Stimulated activated CD4-positive, alpha-beta T cell treated with anti-CD3 and anti-CD28 coated beads, Interleukin-4, amount 100 ng/mL, for 1 hour (primary cell): Measurements from ENCODE around the gene MRPL45.

ENCODE experiments used
- DNase-seq: peaks from one replicate; pipeline ENCODE4 v3.0.0-alpha.2; 2020

Gene MRPL45

DNA sequence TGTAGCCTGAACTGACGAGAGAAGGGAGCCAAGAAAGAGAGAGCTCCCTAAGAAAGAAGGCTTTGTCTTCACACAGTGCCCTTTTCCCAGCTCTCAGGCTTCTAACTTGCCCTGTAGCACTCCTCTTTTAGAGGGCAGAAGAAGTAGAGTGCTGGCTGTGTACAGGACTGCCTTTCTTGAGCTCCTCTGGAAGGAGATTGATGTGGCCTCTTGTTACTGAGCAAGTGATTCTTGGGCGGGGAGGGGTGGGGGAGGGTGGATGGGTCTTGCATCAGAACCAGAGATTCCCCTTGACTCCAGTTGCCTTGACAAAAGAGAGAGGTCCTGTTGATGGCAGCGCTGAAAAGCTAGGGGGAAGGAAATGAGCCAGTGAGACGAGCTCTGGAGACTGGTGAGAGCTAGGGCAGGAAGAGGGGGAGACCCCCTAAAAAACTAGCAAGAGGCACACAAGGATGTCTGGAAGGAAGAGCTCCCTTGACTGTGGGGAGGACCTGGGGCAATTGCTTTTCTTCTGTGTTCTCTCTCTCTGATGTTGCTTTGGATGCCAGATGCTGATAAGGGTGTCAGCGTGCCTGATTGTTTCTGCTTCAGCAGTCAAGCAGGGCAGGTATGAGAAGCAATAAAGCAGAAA, 28.4 kb downstream of the MRPL45 start:
- no peak for DNase-seq

DNA sequence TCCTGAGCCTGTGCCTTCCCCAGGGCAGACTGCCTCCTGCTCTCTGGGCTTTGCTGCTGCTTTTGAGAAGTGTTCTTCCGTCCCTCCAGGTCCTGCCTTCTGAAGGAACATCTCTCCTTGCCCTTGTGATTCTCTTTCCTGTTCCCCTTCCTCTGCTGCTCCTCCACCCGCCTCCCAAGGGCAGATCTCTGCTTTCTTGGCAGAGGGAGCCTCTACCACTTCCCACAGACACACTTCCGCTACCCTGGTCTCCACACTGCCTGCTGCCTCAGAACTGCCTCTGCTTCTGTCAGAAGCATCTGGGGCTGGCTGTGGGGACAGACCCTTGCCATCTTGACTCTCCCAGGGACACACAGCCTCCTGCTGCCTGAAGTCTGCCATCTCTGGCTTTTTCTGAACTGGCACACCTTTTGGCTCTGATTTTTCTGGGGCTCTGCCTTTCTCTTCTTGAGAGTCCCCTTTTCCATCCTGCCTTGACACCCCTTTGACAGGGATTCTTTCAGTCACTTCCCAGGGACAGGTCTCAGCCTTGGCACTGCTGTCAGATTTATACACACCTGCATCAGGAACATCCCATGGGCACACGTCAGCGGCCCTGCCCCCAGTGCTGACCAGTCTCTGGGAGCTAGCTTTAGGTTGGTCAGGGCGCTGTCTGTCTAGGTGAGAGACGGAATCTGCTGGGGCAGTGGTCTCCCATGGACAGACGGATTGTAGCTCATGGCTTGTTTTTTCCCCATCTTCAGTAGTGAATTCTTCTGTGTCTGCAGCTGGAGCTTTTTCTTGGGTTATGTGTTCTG, 30.2 kb downstream of the MRPL45 start:
- DNase-seq, result no peak

DNA sequence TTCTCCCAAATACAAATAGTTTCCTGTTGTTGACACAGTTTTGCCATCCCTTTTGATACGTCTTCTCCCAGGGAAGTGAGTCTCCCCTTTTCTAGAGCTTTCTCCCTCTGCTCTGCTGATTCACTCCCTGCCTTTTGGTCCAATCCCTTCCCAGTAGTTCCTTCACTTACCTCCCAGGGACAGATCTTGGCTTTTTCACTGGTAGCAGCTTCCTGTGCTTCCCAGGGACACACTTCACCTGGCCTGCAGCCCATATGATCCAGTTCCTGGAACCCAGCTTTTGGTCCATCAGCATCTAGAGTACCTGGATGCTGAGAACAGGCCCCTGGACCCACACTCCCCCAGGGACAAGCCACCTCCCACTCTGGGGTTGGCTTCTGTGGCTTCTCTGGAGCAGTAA, 31.0 kb downstream of the MRPL45 start:
- no peak for DNase-seq

DNA sequence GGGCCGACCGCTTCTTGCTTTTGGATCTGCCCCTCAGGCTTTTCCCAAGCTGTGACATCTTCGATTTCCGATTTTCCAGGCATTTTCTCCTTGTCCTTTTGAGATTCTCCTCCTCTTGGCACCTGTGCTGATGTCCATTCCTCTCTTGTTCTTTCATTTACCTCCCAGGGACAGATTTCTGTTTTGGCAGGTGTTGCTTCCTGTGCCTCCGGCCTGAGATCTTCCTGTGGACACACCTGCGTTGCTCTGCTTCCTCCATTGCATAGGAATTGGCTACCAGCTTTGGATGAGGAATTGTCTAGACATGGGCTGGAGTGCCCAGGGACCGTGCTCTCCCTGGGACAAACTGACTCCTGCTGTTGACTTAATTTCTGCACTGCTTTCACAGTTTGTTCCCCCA, 31.7 kb downstream of the MRPL45 start:
- DNase-seq, result no peak

DNA sequence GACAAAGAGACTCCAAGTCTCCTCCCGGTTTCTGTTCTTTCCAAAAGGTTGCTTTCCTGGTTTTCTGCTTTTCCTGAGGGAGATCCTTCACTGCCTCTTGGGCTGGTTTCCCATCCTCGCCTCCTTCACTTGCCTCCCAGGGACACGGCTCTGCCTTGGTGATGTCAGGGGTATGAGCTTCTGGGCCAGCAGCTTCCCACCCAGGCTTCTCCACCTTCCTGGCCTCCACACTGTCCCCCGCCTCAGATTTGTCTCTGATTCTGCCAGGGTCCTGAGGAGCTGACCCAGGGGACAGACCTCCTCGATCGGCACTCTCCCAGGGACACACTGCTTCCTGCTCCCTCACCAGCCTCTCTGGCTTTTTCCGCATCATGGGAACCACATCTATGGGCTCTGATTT, 32.3 kb downstream of the MRPL45 start:
- DNase-seq, result no peak

DNA sequence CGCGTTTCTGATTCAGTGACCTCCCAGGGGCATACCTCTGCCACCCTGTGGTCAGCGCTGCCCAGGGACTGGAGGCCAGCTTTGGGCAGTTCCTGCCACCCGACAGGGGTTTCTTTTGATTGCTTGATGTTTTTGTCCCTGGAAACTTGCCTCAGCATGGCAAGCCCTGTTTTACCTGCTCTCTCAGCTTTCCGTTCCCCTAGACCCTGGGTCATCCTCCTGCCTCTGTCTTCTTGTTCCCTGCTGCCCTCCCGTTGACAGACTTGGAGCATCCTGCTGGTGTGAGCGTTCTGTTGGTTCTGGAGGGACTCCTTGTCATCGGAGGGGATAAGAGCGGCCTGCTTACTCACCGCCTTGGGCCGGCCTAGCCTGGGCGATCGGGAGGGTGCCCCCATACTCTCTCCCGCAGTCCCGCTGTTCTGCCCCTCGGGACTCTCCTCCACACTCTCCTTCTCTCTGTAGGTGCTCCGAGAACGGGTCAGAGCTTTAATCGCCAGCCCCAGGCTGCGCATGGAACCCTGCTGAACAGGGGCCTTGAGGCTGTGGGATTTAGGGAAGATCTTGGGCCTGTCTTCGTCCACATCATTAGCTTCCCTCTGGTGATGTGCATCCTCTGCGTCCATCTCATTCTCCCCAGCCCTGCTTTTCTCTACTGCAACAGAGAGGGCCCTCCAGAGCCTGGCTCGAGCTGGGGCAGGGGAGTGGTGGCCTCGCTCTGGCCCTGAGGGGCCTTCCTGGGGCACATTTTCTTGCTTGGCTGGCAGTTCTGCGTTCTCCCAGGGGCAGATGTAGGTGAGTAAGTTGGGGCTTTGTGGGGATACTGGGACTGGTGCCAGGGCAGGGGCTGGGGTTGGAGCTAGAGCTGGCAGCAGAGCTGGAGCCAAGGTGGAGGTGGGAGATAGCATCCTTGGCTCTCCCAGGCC, 33.1 kb downstream of the MRPL45 start:
- no peak for DNase-seq

DNA sequence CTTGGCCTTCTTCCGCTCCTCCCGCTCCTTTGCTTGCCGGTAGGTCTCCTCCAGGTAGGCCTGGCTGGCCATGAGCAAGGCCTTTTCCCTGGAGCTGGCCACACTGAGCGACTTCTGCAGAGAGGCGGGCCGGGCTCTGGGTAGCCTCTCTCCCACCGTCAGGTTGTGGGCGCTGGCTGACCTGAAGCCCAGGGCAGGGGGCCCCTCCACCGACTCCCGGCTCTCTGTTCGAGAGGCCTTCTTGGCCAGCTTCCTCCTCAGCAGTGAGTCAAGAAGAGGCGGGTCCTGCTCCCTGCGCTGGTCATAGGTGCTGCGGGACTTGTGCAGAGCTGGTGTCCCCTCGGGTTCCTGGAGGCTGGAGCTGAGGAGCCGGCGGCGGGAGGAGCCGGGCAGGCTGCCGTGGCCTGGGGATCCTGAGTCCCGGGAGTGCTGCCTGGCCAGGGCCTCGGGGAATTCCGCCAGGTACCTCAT, 34.0 kb downstream of the MRPL45 start:
- DNase-seq, result no peak

DNA sequence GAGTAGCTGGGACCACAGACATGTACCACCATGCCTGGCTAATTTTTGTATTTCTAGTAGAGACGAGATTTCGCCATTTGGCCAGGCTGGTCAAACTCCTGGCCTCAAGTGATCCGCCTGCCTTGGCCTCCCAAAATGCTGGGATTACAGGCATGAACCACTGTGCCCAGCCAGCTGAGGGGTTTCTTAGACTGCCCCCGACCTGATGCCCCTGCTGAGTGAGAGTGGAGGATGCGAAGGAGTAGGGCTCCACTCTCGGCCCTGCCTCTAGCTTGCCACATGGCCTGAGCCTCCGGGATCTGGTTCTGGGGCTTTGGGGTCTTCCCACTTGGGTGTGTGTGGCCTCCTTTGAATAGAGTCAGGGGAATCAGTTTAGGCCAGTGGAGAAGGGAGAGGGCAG, 35.8 kb downstream of the MRPL45 start:
- no peak for DNase-seq

DNA sequence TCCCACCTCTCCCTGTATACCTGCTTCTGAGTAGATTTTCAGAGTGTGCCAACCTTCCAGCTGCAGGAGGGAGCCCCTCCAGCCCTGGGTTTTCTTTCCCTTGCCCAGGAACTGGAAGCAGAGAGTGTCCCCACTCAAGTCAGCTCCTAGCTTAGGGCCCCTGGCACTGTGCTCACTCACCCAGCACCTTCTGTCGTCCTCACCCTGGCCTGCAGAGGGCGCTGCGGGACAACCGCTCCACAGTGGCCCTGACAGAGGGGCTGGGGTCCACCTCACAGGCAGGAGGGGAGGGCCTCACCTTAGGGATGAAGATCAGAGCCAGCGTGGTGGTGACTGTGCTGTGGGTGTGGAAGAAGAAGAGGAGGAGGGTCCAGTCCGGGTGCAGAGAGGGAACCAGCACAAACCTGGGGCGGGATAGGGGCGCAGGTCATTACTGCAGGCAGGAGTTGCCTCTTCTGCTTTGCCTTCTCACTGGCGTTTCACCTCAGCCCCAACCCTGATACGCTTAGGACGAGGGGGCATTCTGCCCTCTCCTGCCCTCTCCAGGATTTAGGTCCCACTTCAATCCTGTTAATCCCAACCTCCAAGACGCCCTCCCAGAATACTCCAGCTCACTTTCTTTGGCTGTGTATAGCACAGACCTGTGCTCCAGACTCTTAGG, 36.8 kb downstream of the MRPL45 start:
- peak; percentile 40 for DNase-seq

DNA sequence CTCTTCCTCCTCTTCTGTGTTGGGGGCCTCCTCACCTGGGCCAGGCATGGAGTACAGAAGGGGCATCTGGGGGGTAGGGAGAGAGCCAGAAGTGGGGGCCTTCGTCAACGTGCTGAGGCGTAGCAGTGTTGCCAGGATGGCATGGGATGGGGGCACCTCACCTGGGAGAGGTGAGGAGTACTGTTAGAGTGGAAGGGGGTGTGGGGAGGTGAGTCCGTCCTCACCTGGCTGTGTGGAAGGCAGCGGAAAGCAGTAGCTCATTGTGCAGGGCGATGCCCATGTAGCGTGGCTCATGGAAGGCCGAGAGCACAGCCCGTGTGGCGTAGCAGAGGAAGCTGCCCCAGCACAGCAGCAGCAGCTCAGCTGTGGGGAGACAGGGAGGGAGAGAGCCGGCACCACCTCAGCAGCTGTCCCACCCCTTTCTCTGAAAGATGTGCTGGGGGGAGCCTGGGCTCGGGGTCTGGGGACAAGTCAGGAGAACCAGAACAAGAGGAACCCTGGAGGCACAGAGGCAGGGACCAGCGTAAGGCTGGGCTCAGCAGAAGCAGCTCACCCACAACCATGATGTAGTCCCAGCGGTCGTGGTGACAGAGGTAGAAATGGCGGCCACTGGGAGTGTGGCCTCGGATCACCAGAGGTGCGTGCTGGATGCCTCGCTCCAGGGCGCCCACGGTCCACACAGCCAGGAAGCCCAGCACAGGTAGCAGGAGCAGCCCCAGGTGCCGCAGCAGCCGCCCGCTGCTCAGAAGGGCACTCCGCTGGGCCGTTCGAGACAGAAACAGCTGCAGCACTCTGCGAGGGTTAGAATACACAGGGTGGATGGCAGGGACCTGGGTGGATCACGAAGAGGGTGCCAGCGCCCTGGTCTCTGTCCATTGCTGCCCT, 37.8 kb downstream of the MRPL45 start:
- DNase-seq, result no peak

DNA sequence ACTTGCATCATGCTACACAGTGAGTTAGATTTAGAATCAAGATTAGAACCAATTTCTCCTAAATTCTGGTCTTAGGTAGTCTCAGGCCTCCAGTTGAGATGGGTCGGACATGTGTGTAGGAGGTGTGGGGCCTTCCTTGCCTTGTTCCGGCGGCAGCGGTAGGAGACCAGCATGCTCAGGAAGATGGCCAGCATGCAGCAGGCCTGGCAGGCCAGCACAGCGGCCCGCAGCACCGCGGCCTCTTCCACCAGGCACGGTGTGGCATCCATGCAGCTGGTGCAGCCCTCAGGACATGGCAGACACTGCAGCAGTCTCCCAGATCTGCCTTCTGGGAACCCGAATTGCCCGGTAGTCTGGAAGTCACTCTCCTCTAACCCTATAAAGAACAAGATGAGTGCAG, 39.9 kb downstream of the MRPL45 start:
- DNase-seq, result no peak

DNA sequence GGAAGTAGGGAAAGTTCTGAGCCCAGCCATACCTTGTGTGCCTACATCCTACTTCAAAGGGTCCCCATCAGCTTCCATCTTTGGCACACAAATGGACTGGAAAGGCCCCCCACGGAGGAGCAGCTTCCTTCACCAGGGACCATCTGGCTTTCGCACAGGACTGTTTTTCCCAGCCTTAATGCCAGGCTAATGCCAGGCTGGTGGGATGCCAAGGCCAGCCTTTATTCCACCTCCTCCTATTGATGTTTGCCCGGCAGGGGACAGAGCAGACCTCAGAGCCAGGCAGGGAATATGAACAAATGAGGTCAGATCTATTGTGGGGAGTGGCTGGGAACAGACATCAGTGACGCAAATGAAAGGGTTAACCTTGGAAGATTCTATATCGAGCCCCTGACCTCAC, 41.1 kb downstream of the MRPL45 start:
- DNase-seq, result no peak

DNA sequence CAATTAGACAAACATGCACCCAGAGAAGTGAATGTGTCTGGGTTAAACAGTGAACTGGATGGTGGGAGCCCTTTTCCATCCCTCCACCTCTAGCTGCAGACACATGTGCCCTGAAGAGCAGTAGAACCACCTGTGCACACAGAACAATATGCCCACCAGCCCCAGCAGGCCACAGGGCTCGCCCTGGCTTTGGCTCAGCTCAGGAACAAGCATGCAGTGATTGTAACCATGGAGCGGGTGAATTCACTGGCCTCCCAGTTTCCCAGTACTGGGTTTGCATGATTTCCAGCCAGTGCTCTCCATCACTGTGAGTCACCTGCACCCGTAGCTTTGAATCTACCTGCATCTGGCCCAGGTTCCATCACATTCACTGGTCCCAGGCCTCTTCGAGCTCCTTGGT, 41.6 kb downstream of the MRPL45 start:
- DNase-seq, result no peak

DNA sequence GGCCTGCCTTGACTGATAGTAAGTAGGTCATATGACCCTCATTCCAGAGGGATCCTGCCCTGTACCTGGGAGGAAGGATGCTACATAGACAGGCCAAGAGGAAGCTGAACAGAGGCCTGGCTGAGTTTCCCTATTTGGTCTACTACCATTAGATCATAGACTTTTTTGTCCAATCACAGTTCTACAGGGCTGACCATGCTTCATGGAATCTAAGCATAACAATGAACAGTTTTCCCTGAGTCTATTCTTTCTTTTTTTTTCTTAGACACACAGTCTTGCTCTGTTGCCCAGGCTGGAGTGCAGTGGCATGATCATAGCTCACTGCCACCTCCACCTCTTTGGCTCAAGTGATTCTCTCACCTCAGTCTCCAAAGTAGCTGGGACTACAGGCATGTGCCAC, 42.9 kb downstream of the MRPL45 start:
- DNase-seq, result no peak

DNA sequence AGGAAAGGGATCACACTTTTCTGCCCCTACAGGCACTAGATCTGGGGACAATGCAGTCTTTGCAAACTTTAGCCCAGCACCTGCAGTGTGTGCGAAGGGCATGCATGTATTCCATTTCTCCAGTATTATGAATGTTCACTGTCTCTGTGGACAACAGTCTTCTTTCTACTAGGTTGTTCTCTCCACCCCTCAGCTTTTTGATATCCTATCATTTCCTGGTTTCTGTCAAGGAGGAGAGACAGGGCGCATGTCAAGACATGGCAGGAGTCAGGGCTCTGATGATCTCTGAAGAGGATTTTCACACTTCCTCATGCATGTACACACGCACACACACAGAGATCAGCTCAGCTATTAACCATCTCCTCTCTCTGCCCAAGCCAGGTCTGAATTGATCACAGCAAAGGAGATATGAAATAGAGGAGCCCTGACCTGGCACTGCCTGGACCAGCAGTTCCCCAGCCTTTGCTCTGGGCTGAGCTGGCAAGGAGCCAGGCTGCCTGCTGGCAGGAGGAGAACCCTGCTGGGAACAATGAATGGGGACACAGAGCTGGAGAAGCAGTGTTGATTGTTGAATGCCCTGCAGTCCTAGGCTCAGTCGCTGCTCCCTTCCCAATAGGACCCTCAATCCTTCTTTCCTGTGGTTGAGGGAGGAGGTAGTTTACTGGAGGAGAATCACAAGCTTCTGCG, 44.2 kb downstream of the MRPL45 start:
- no peak for DNase-seq

DNA sequence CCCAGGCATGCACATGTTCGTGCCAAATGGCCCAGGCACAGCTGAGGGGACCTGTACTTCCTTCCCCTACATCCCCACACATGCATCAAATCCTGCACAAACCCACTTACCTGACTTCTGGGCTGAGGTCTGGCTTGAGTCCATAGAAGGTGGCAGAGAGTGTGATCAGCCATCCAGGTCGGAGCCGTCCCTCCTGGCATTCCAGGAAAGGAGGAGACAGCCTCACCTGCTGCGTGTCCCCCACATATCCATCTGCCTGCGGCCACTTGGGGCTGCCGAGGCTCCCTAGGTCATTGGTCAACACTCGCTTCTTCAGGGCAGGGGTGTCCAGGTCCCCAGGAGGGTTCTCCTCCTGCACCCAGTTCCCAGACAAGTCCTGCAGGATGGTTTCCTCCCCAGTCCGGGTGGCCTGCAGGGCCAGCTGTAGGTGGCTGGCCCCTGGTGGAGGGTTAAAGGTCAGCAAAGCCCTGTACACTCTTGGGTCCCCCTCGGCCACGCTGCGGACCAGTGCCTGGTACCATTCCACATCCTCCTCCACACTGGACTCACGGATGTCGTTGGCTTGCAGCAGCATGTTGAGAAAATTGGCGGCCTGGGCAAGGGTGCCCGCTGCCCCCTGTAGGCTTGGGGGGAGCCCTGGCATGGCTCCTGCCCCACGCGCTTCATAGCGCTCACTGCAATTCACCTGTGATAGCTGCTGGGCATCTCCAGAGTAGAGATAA, 46.1 kb downstream of the MRPL45 start:
- DNase-seq, result no peak

DNA sequence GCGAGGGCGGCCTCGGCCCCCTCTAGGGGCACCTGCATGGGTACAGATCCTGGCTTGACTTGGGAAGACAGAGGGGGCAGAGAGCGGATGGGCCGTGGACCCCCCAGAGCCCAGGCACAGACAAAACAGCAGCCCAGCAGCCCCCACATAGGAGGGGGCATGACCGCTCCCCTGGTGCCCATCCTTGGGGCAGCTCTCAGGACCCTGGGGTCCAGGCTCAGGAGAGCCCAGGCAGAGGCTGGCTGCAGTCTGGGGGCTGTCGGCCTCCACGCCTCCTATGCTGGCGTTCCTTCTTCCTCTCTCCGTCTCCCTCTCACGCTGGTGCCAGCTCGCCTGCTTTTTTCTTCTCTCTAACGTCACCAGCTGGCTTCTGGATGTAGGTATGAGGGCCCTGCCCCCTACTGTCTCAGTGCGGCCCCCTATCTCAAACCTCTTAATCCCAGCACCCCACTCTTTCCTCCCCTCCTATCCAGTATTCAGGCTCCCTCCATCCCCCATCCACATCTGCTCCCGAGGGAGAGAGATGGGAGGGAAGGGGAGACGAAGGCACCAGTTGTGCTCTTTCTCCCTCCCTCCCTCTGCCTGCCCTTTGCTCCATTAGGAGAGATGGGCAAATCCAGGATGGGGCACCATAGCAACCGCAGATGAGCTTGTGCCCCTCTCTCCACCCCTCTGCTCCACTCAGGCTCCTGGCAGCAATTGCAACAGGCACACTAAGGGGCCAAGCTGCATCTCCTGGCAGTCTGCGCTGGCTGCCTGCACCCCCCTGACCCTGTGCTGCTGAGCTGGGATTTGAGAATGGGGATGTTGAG, 46.8 kb downstream of the MRPL45 start, which contains the start of gene GPR179:
TSS of gene GPR179 (minus strand) at position 349 of the 812 bp plus-strand sequence. CDS start at position 182, 167 bp downstream.
- no peak for DNase-seq

DNA sequence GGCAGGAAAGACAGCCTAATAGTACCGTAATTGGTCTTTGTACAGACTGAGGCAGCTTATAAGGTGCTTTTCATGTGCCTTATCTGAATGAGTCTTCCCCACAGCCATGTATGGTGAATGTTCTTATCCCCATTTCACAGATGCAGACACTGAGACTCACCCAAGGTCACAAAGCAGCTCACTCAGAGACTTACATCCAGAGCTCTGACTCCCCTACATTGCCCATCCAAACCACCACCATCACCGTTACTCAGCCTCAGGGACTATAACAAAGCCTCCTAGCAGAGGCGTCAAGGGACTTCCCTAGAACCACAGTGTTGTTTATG, 47.4 kb downstream of the MRPL45 start:
- no peak for DNase-seq

DNA sequence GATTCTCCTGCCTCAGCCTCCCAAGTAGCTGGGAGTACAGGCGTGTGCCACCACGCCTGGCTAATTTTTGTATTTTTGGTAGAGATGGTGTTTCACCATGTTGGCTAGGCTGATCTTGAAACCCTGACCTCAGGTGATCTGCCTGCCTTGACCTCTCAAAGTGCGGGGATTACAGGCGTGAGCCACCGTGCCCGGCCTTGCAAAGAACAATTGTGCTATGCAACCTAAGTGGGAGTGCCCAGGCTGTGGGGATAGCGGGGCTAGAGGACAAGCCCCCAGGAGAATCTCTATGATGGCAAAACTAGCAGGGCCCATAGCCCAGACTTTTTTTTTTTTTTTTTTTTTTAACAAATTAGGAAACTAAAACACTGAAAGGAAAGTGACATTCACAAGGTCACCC, 48.8 kb downstream of the MRPL45 start:
- DNase-seq, result no peak
